Stomach (tissue), 4 donors: ENCODE measurements around the gene BCL11B.

Source experiments
- CTCF ChIP-seq, 7 experiments: fragments of 450-650 bp in 4 of 7; fragments of 200-600 bp in 3 of 7; sonication (generic) in 3 of 7; IDR thresholded peaks; one replicate each; pipeline ENCODE4 v1.5.1; 2016 to 2019; ENCODE audit warnings: antibody characterized with exemption in 7 of 7, control low read depth in 2 of 7, mild to moderate bottlenecking in 1 of 7
- EP300 ChIP-seq: sonication (generic); formaldehyde crosslinking; IDR thresholded peaks from one replicate; pipeline ENCODE4 v1.6.1; 2017; ENCODE audit warnings: antibody characterized with exemption

GRCh38 chr14:99230208-99231151, 41.5 kb downstream of the BCL11B start:
- TF ChIP-seq CTCF (IDR thresholded peaks at IDR 0.05): no peak
- no peak for TF ChIP-seq EP300
